Sigmoid colon (tissue), 4 donors: Measurements from ENCODE around the gene HNF1B.

Source experiments
- EP300 ChIP-seq, 4 donors: sonication (generic); formaldehyde crosslinking; IDR thresholded peaks; one replicate each; pipeline ENCODE4 v1.6.1; 2017; ENCODE audit warnings: antibody characterized with exemption in 4 of 4
- POLR2A ChIP-seq, 2 donors: fragments of 450-650 bp; IDR thresholded peaks; one replicate each; pipeline ENCODE4 v1.6.1; 2016; ENCODE audit warnings: antibody characterized with exemption in 2 of 2, mild to moderate bottlenecking in 2 of 2, moderate library complexity in 2 of 2
- POLR2AphosphoS5 ChIP-seq, 4 donors: sonication (generic); formaldehyde crosslinking; IDR thresholded peaks; one replicate each; pipeline ENCODE4 v1.6.1; 2017; ENCODE audit warnings: antibody characterized with exemption in 4 of 4
- TF ChIP-seq, protein P1 (sequence below), 4 experiments: fragments of 450-650 bp in 3 of 4; fragments of 200-600 bp in 1 of 4; IDR thresholded peaks; one replicate each; pipeline ENCODE4 v1.5.1; 2016 to 2019; ENCODE audit warnings: antibody characterized with exemption in 4 of 4, mild to moderate bottlenecking in 3 of 4, moderate library complexity in 2 of 4

DNA sequence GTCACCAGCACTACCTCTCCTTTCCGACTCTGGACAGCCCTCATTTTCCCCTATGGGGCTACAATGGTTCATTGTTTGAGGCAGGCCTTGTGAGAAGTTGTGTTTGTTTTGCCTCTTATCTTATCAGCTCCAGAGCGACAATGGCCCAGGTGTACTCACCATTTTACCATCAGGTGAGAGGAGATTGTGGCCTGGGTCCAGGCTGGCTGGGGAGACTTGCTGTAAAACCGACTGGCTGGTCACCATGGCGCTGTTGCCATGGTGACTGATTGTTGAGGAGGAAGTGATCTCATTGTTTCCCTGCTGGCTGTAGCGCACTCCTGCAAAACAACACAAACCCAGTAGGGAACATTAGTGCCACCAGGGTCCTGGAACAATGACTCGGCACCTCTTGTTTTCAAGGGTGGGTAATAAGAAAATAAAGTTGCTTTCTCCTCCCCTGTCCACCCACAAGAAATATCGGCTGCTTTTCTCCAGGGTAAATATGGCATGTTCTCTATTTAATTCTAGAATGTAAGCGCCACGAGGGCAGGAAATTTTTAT is 34.4 kb downstream of the HNF1B start:
- TF ChIP-seq, protein P1, sequence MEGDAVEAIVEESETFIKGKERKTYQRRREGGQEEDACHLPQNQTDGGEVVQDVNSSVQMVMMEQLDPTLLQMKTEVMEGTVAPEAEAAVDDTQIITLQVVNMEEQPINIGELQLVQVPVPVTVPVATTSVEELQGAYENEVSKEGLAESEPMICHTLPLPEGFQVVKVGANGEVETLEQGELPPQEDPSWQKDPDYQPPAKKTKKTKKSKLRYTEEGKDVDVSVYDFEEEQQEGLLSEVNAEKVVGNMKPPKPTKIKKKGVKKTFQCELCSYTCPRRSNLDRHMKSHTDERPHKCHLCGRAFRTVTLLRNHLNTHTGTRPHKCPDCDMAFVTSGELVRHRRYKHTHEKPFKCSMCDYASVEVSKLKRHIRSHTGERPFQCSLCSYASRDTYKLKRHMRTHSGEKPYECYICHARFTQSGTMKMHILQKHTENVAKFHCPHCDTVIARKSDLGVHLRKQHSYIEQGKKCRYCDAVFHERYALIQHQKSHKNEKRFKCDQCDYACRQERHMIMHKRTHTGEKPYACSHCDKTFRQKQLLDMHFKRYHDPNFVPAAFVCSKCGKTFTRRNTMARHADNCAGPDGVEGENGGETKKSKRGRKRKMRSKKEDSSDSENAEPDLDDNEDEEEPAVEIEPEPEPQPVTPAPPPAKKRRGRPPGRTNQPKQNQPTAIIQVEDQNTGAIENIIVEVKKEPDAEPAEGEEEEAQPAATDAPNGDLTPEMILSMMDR (IDR thresholded peaks at IDR 0.05) = no peak
- no peak for TF ChIP-seq POLR2A (IDR thresholded peaks at IDR 0.05)
- no peak for TF ChIP-seq POLR2AphosphoS5 (IDR thresholded peaks at IDR 0.05)
- no peak for TF ChIP-seq EP300 (IDR thresholded peaks at IDR 0.05)
